Measurements from ENCODE around the gene SNU13.

- no peak for TF ChIP-seq CTCF (IDR thresholded peaks at IDR 0.05; ENCODE audit: poor library complexity, severe bottlenecking)
- no peak for TF ChIP-seq RAD21 (conservative IDR thresholded peaks at IDR 0.05)
- TF ChIP-seq POLR2AphosphoS5 (IDR thresholded peaks at IDR 0.05): no peak
Measured at GRCh38 chr22:41687901-41688364, 734 bp downstream of the SNU13 start.

All from neural cell (in vitro differentiated cells).